Ammon's horn (tissue), 1 donor: ENCODE data around the gene MCRIP1.

Experiments used
- DNase-seq: peaks from one replicate; pipeline ENCODE4 v3.0.0-alpha.2; 2016; ENCODE audit warnings: low spot score

MCRIP1 gene

GRCh38 chr17:81803728-81804558 lies 29.1 kb downstream of the MCRIP1 start, which contains the start of gene GCGR:
TSS of gene GCGR (plus strand) at chr17:81804150. CDS start at chr17:81809019, 4,869 bp downstream.
- no peak for DNase-seq

GRCh38 chr17:81802856-81803643 lies 30.0 kb downstream of the MCRIP1 start:
- DNase-seq: no peak

- DNase-seq: no peak
Observed at GRCh38 chr17:81802048-81802758, 30.9 kb downstream of the MCRIP1 start.

GRCh38 chr17:81801327-81801726 lies 31.8 kb downstream of the MCRIP1 start:
- DNase-seq: no peak

GRCh38 chr17:81794509-81794908 lies 38.6 kb downstream of the MCRIP1 start:
- DNase-seq: no peak

GRCh38 chr17:81794074-81794476 lies 39.0 kb downstream of the MCRIP1 start:
- no peak for DNase-seq

GRCh38 chr17:81792675-81793615 lies 40.1 kb downstream of the MCRIP1 start:
- no peak for DNase-seq
